Sigmoid colon (tissue), 7 donors: ENCODE results near the gene CAMTA1. TPM values are rescaled to one million over a fixed set of nuclear protein-coding genes. Genes with fewer than 3 reads are reported as not detected.

Experiments
- DNase-seq: peaks from one replicate; pipeline ENCODE4 v3.0.0-alpha.2; 2019
- H3K27ac ChIP-seq, 4 donors: fragments of 200-600 bp; sonication (generic); one replicate each; pipeline ENCODE4 v1.5.1; 2016 to 2019; ENCODE audit warnings: mild to moderate bottlenecking in 1 of 4
- H3K27me3 ChIP-seq, 3 donors: fragments of 200-600 bp; sonication (generic); one replicate each; pipeline ENCODE4 v1.5.1; 2019; ENCODE audit warnings: mild to moderate bottlenecking in 1 of 3
- H3K36me3 ChIP-seq, 4 donors: fragments of 200-600 bp; sonication (generic); one replicate each; pipeline ENCODE4 v1.5.1; 2016 to 2019
- H3K4me1 ChIP-seq, 4 donors: fragments of 200-600 bp; sonication (generic); one replicate each; pipeline ENCODE4 v1.5.1; 2017 to 2019
- H3K4me3 ChIP-seq, 4 donors: fragments of 200-600 bp; sonication (generic); one replicate each; pipeline ENCODE4 v1.5.1; 2017 to 2019; ENCODE audit warnings: mild to moderate bottlenecking in 2 of 4, moderate library complexity in 1 of 4
- H3K9me3 ChIP-seq, 4 donors: fragments of 200-600 bp in 3 of 4; sonication (generic) in 3 of 4; one replicate each; pipeline versions ENCODE4 v1.5.1 to v1.6.1; 2013 to 2019
- CTCF ChIP-seq, 4 experiments: fragments of 450-650 bp in 3 of 4; fragments of 200-600 bp in 1 of 4; IDR thresholded peaks; one replicate each; pipeline ENCODE4 v1.5.1; 2016 to 2019; ENCODE audit warnings: antibody characterized with exemption in 4 of 4, mild to moderate bottlenecking in 3 of 4, moderate library complexity in 2 of 4
- EP300 ChIP-seq, 4 donors: sonication (generic); formaldehyde crosslinking; IDR thresholded peaks; one replicate each; pipeline ENCODE4 v1.6.1; 2017; ENCODE audit warnings: antibody characterized with exemption in 4 of 4
- POLR2A ChIP-seq, 2 donors: fragments of 450-650 bp; IDR thresholded peaks; one replicate each; pipeline ENCODE4 v1.6.1; 2016; ENCODE audit warnings: antibody characterized with exemption in 2 of 2, mild to moderate bottlenecking in 2 of 2, moderate library complexity in 2 of 2
- POLR2AphosphoS5 ChIP-seq, 4 donors: sonication (generic); formaldehyde crosslinking; IDR thresholded peaks; one replicate each; pipeline ENCODE4 v1.6.1; 2017; ENCODE audit warnings: antibody characterized with exemption in 4 of 4
- WGBS, 2 donors: extraction: QIAGEN DNeasy Blood & Tissue Kit; methylation state at CpG; one replicate each; pipeline ENCODE4 v1.1.7; 2013; 5-methylcytosine and 5-hydroxymethylcytosine counted together
- intact Hi-C: fragments of 100-400 bp; cut with DNase I; formaldehyde crosslinking; loops from one replicate; pipeline ENCODE4 v1.15.1; 2023
- polyA plus RNA-seq, 3 donors: library from polyadenylated mRNA; stranded (reverse); fragments of 200-250 nt; gene quantifications; one replicate each; pipeline ENCODE4 v1.2.3, GENCODE V29; 2013
- total RNA-seq, 4 donors: library from RNA; depleted of rRNA; stranded (reverse); fragments of >200 nt; gene quantifications; one replicate each; pipeline ENCODE4 v1.1.0, GENCODE V29; 2016
- donor health status: healthy with polysubstance abuse.
- donor health status: Bipolar disorder and iron deficiency.
- donor health status: healthy.

The CAMTA1 gene
- total and polyA plus RNA-seq, 7 donors: 97.9 to 196 (median 177) TPM

- H3K9me3 ChIP-seq: no peaks in the 10 kb centered on the region
- DNase-seq: no peak
- no peak overlapping the region for H3K4me3 ChIP-seq
- no peak overlapping the region for H3K27ac ChIP-seq
- intact Hi-C loops: no loop called here
- H3K27me3 ChIP-seq: no peaks in the 10 kb centered on the region
- H3K36me3 ChIP-seq: no peaks in the 10 kb centered on the region
- WGBS, 2 donors: 57 to 84% methylated on average over 25 of the region's 25 CpGs
- no peaks in the 10 kb centered on the region for H3K4me1 ChIP-seq
- TF ChIP-seq EP300 (IDR thresholded peaks at IDR 0.05) (no peak), CTCF (IDR thresholded peaks at IDR 0.05) (no peak), POLR2A (IDR thresholded peaks at IDR 0.05) (no peak), POLR2AphosphoS5 (IDR thresholded peaks at IDR 0.05) (no peak)
Measured at GRCh38 chr1:7633506-7634245, 848.4 kb downstream of the CAMTA1 start.

- Histone ChIP-seq H3K36me3 (no peaks in the 10 kb centered on the region), H3K4me1 (no peaks in the 10 kb centered on the region), H3K4me3 (no peak overlapping the region), H3K27me3 (no peaks in the 10 kb centered on the region), H3K9me3 (no peaks in the 10 kb centered on the region), H3K27ac (no peak overlapping the region)
- intact Hi-C loops: no loop called here
- WGBS, 2 donors: 60 to 77% methylated on average over 13 of the region's 13 CpGs
- no peak for TF ChIP-seq EP300 (IDR thresholded peaks at IDR 0.05)
- TF ChIP-seq POLR2AphosphoS5 (IDR thresholded peaks at IDR 0.05): no peak
- no peak for TF ChIP-seq CTCF (IDR thresholded peaks at IDR 0.05)
- no peak for TF ChIP-seq POLR2A (IDR thresholded peaks at IDR 0.05)
- DNase-seq: no peak
Measured at GRCh38 chr1:7634546-7635240, 849.4 kb downstream of the CAMTA1 start.

GRCh38 chr1:7636795-7637526 lies 851.7 kb downstream of the CAMTA1 start:
- H3K4me1 ChIP-seq: no peaks in the 10 kb centered on the region
- 84 to 92% methylated on average over 16 of the region's 16 CpGs for WGBS, 2 donors
- no peaks in the 10 kb centered on the region for H3K27me3 ChIP-seq
- H3K9me3 ChIP-seq: no peaks in the 10 kb centered on the region
- DNase-seq: no peak
- TF ChIP-seq EP300 (IDR thresholded peaks at IDR 0.05) (no peak), POLR2AphosphoS5 (IDR thresholded peaks at IDR 0.05) (no peak), CTCF (IDR thresholded peaks at IDR 0.05) (no peak), POLR2A (IDR thresholded peaks at IDR 0.05) (no peak)
- intact Hi-C loops: no loop called here
- H3K27ac ChIP-seq: no peak overlapping the region
- H3K4me3 ChIP-seq: no peak overlapping the region
- H3K36me3 ChIP-seq: no peaks in the 10 kb centered on the region

GRCh38 chr1:7638078-7638477 lies 852.8 kb downstream of the CAMTA1 start:
- no peak for DNase-seq
- Histone ChIP-seq H3K4me1 (no peaks in the 10 kb centered on the region), H3K36me3 (no peaks in the 10 kb centered on the region), H3K27ac (no peak overlapping the region), H3K4me3 (no peak overlapping the region), H3K27me3 (no peaks in the 10 kb centered on the region), H3K9me3 (no peaks in the 10 kb centered on the region)
- 76 to 83% methylated on average over 8 of the region's 8 CpGs for whole genome bisulfite sequencing, 2 donors
- TF ChIP-seq POLR2AphosphoS5 (IDR thresholded peaks at IDR 0.05): no peak
- no peak for TF ChIP-seq EP300 (IDR thresholded peaks at IDR 0.05)
- TF ChIP-seq POLR2A (IDR thresholded peaks at IDR 0.05): no peak
- no peak for TF ChIP-seq CTCF (IDR thresholded peaks at IDR 0.05)
- intact Hi-C loops: no loop called here
